Sigmoid colon (tissue), 7 donors: ENCODE results near the gene DDX51. TPM values are rescaled to one million over a fixed set of nuclear protein-coding genes. Genes with fewer than 3 reads are reported as not detected.

Source experiments
- DNase-seq: peaks from one replicate; pipeline ENCODE4 v3.0.0-alpha.2; 2019
- H3K27ac ChIP-seq, 4 donors: fragments of 200-600 bp; sonication (generic); one replicate each; pipeline ENCODE4 v1.5.1; 2016 to 2019; ENCODE audit warnings: mild to moderate bottlenecking in 1 of 4
- H3K27me3 ChIP-seq, 3 donors: fragments of 200-600 bp; sonication (generic); one replicate each; pipeline ENCODE4 v1.5.1; 2019; ENCODE audit warnings: mild to moderate bottlenecking in 1 of 3
- H3K36me3 ChIP-seq, 4 donors: fragments of 200-600 bp; sonication (generic); one replicate each; pipeline ENCODE4 v1.5.1; 2016 to 2019
- H3K4me1 ChIP-seq, 4 donors: fragments of 200-600 bp; sonication (generic); one replicate each; pipeline ENCODE4 v1.5.1; 2017 to 2019
- H3K4me3 ChIP-seq, 4 donors: fragments of 200-600 bp; sonication (generic); one replicate each; pipeline ENCODE4 v1.5.1; 2017 to 2019; ENCODE audit warnings: mild to moderate bottlenecking in 2 of 4, moderate library complexity in 1 of 4
- H3K9me3 ChIP-seq, 4 donors: fragments of 200-600 bp in 3 of 4; sonication (generic) in 3 of 4; one replicate each; pipeline versions ENCODE4 v1.5.1 to v1.6.1; 2013 to 2019
- EP300 ChIP-seq, 4 donors: sonication (generic); formaldehyde crosslinking; IDR thresholded peaks; one replicate each; pipeline ENCODE4 v1.6.1; 2017; ENCODE audit warnings: antibody characterized with exemption in 4 of 4
- POLR2A ChIP-seq, 2 donors: fragments of 450-650 bp; IDR thresholded peaks; one replicate each; pipeline ENCODE4 v1.6.1; 2016; ENCODE audit warnings: antibody characterized with exemption in 2 of 2, mild to moderate bottlenecking in 2 of 2, moderate library complexity in 2 of 2
- POLR2AphosphoS5 ChIP-seq, 4 donors: sonication (generic); formaldehyde crosslinking; IDR thresholded peaks; one replicate each; pipeline ENCODE4 v1.6.1; 2017; ENCODE audit warnings: antibody characterized with exemption in 4 of 4
- WGBS, 2 donors: extraction: QIAGEN DNeasy Blood & Tissue Kit; methylation state at CpG; one replicate each; pipeline ENCODE4 v1.1.7; 2013; 5-methylcytosine and 5-hydroxymethylcytosine counted together
- intact Hi-C: fragments of 100-400 bp; cut with DNase I; formaldehyde crosslinking; loops from one replicate; pipeline ENCODE4 v1.15.1; 2023
- polyA plus RNA-seq, 3 donors: library from polyadenylated mRNA; stranded (reverse); fragments of 200-250 nt; gene quantifications; one replicate each; pipeline ENCODE4 v1.2.3, GENCODE V29; 2013
- total RNA-seq, 4 donors: library from RNA; depleted of rRNA; stranded (reverse); fragments of >200 nt; gene quantifications; one replicate each; pipeline ENCODE4 v1.1.0, GENCODE V29; 2016
- TF ChIP-seq, protein P1 (sequence below), 4 experiments: fragments of 450-650 bp in 3 of 4; fragments of 200-600 bp in 1 of 4; IDR thresholded peaks; one replicate each; pipeline ENCODE4 v1.5.1; 2016 to 2019; ENCODE audit warnings: antibody characterized with exemption in 4 of 4, mild to moderate bottlenecking in 3 of 4, moderate library complexity in 2 of 4
- donor health status: healthy with polysubstance abuse.
- donor health status: Bipolar disorder and iron deficiency.
- donor health status: healthy.

Gene DDX51
- total and polyA plus RNA-seq, 7 donors, result 3.9 to 22.4 (median 7.2) TPM

- no peak for DNase-seq
Measured at GRCh38 chr12:132190012-132190755, 46.1 kb upstream of the DDX51 start.

DNA sequence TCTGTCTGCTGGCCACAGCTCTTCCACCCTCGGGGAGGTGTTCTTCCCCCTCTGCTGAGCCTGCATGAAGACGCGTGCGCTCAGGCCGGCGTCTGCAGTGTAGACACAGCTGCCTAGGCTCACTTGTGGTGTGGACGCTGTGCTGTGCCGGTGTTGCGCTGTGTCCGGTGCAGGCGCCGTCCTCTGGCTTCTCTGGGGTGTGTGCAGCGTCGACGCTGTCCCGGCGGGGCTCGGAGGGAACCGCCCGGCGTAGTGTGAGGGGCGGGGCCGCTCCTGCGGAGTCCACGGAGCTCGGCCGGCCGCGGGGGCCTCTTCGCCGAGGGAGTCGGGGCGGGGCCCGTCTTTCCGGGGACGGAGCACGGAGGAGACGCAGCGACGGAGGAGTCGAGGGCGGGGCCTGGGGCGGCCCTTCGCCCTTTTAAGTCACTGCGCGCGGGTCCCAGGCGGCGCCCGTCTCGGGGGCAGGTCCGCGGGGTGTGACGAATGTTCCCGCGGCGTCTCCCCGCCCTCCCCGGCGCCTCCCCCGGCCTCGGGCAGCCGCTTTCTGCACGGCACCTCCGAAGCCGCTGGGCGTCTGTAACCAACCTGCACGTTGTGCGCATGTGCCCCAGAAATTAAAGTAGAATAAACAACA is 45.4 kb upstream of the DDX51 start:
- WGBS, 2 donors, result 1% methylated on average over 69 of the region's 69 CpGs
- Histone ChIP-seq H3K27me3 (no peaks in the 10 kb centered on the region), H3K9me3 (peaks cover 0 to 19% (median 11%) of the 10 kb centered on the region in 4 donors), H3K36me3 (no peaks in the 10 kb centered on the region), H3K27ac (peak overlapping the region; percentile 67 to 85 (median 80)), H3K4me1 (peaks cover 0 to 22% (median 16%) of the 10 kb centered on the region in 4 donors), H3K4me3 (peak overlapping the region; percentile 39 to 65 (median 46))
- intact Hi-C loops, result no loop called here
- peak; percentile 97 for DNase-seq
- TF ChIP-seq, protein P1, sequence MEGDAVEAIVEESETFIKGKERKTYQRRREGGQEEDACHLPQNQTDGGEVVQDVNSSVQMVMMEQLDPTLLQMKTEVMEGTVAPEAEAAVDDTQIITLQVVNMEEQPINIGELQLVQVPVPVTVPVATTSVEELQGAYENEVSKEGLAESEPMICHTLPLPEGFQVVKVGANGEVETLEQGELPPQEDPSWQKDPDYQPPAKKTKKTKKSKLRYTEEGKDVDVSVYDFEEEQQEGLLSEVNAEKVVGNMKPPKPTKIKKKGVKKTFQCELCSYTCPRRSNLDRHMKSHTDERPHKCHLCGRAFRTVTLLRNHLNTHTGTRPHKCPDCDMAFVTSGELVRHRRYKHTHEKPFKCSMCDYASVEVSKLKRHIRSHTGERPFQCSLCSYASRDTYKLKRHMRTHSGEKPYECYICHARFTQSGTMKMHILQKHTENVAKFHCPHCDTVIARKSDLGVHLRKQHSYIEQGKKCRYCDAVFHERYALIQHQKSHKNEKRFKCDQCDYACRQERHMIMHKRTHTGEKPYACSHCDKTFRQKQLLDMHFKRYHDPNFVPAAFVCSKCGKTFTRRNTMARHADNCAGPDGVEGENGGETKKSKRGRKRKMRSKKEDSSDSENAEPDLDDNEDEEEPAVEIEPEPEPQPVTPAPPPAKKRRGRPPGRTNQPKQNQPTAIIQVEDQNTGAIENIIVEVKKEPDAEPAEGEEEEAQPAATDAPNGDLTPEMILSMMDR (IDR thresholded peaks at IDR 0.05), result peak in 1 of 4 experiments; percentile 10
- peak in 3 of 4 donors; percentile 30 to 58 (median 50) for TF ChIP-seq POLR2AphosphoS5 (IDR thresholded peaks at IDR 0.05)
- TF ChIP-seq EP300 (IDR thresholded peaks at IDR 0.05), result no peak

More at GRCh38 chr12:132190012-132190755, 46.1 kb upstream of the DDX51 start:
- H3K27me3 ChIP-seq, result no peaks in the 10 kb centered on the region
- H3K9me3 ChIP-seq, result peaks cover 0 to 19% (median 11%) of the 10 kb centered on the region in 4 donors
- intact Hi-C loops, result no loop called here
- 36 to 38% methylated on average over 59 of the region's 59 CpGs for WGBS, 2 donors
- peak overlapping the region; percentile 39 to 65 (median 46) for H3K4me3 ChIP-seq
- peak overlapping the region; percentile 67 to 85 (median 80) for H3K27ac ChIP-seq
- TF ChIP-seq, protein P1 (IDR thresholded peaks at IDR 0.05), result no peak
- TF ChIP-seq EP300 (IDR thresholded peaks at IDR 0.05) (no peak), POLR2A (IDR thresholded peaks at IDR 0.05) (no peak), POLR2AphosphoS5 (IDR thresholded peaks at IDR 0.05) (no peak)
- H3K36me3 ChIP-seq, result no peaks in the 10 kb centered on the region
- peaks cover 0 to 22% (median 16%) of the 10 kb centered on the region in 4 donors for H3K4me1 ChIP-seq

- peak overlapping the region; percentile 39 to 65 (median 46) for H3K4me3 ChIP-seq
- peaks cover 0 to 19% (median 7%) of the 10 kb centered on the region in 4 donors for H3K9me3 ChIP-seq
- DNase-seq, result no peak
- H3K4me1 ChIP-seq, result peaks cover 0 to 22% (median 16%) of the 10 kb centered on the region in 4 donors
- peak overlapping the region; percentile 67 to 85 (median 80) for H3K27ac ChIP-seq
- intact Hi-C loops, result no loop called here
- TF ChIP-seq POLR2AphosphoS5 (IDR thresholded peaks at IDR 0.05), result no peak
- TF ChIP-seq, protein P1 (IDR thresholded peaks at IDR 0.05), result no peak
- no peak for TF ChIP-seq POLR2A (IDR thresholded peaks at IDR 0.05)
- no peak for TF ChIP-seq EP300 (IDR thresholded peaks at IDR 0.05)
- WGBS, 2 donors, result 15 to 25% methylated on average over 20 of the region's 20 CpGs
- no peaks in the 10 kb centered on the region for H3K36me3 ChIP-seq
- no peaks in the 10 kb centered on the region for H3K27me3 ChIP-seq
Measured at GRCh38 chr12:132188916-132189325, 44.8 kb upstream of the DDX51 start.

GRCh38 chr12:132188451-132188901 is 44.4 kb upstream of the DDX51 start:
- Histone ChIP-seq H3K9me3 (peaks cover 0 to 19% (median 4%) of the 10 kb centered on the region in 4 donors), H3K36me3 (no peaks in the 10 kb centered on the region), H3K27ac (peak overlapping the region in 2 of 4 donors; percentile 76 to 83), H3K4me1 (peaks cover 0 to 22% (median 16%) of the 10 kb centered on the region in 4 donors), H3K4me3 (peak overlapping the region in 1 of 4 donors; percentile 65), H3K27me3 (no peaks in the 10 kb centered on the region)
- TF ChIP-seq POLR2A (IDR thresholded peaks at IDR 0.05) (no peak), EP300 (IDR thresholded peaks at IDR 0.05) (no peak)
- TF ChIP-seq, protein P1 (IDR thresholded peaks at IDR 0.05), result no peak
- intact Hi-C loops, result no loop called here
- WGBS, 2 donors, result 80 to 83% methylated on average over 21 of the region's 21 CpGs
- no peak for DNase-seq
